Lower lobe of right lung (tissue), 2 donors: ENCODE measurements around the gene TJP1. TPM values are rescaled to one million over a fixed set of nuclear protein-coding genes. Genes with fewer than 3 reads are reported as not detected.

Experiments
- ATAC-seq, 2 donors: fragments of 200-7000 bp; cut with Tn5 transposase; one replicate each; pipeline ENCODE4 v1.9.1; 2020 to 2022; ENCODE audit warnings: mild to moderate bottlenecking in 2 of 2, moderate library complexity in 2 of 2
- DNase-seq: peaks from one replicate; pipeline ENCODE4 v3.0.0-alpha.2; 2020
- H3K27ac ChIP-seq: fragments of 200-600 bp; one replicate; pipeline ENCODE4 v1.8.0; 2022
- H3K27me3 ChIP-seq: fragments of 200-600 bp; one replicate; pipeline ENCODE4 v1.8.0; 2022; ENCODE audit warnings: low read depth
- H3K36me3 ChIP-seq: fragments of 200-600 bp; one replicate; pipeline ENCODE4 v1.8.0; 2022; ENCODE audit warnings: mild to moderate bottlenecking
- H3K4me1 ChIP-seq: fragments of 200-600 bp; one replicate; pipeline ENCODE4 v1.8.0; 2022
- H3K4me3 ChIP-seq: fragments of 200-600 bp; one replicate; pipeline ENCODE4 v1.8.0; 2022; ENCODE audit warnings: mild to moderate bottlenecking
- H3K9me3 ChIP-seq: fragments of 200-600 bp; one replicate; pipeline ENCODE4 v1.8.0; 2022
- intact Hi-C: fragments of 100-400 bp; cut with DNase I; formaldehyde crosslinking; loops from one replicate; pipeline ENCODE4 v1.11.0; 2022
- total RNA-seq: library from RNA; stranded (reverse); fragmentation: NEBNext Ultra II Directional; extraction: Animal tissue kit (Norgen Biotek cat#: 25700); gene quantifications from one replicate; pipeline ENCODE4 v1.2.1, GENCODE V29; 2021
- TF ChIP-seq, protein P1 (sequence below): fragments of 200-600 bp; IDR thresholded peaks from one replicate; pipeline ENCODE4 v1.8.0; 2022; ENCODE audit warnings: antibody characterized with exemption, mild to moderate bottlenecking
- donor health status: DM: no; HTN: yes; CAD: no; lungs with severe emphysema.

The TJP1 gene
- total RNA-seq, 1 donor from 2014 or later = 115 TPM

DNA sequence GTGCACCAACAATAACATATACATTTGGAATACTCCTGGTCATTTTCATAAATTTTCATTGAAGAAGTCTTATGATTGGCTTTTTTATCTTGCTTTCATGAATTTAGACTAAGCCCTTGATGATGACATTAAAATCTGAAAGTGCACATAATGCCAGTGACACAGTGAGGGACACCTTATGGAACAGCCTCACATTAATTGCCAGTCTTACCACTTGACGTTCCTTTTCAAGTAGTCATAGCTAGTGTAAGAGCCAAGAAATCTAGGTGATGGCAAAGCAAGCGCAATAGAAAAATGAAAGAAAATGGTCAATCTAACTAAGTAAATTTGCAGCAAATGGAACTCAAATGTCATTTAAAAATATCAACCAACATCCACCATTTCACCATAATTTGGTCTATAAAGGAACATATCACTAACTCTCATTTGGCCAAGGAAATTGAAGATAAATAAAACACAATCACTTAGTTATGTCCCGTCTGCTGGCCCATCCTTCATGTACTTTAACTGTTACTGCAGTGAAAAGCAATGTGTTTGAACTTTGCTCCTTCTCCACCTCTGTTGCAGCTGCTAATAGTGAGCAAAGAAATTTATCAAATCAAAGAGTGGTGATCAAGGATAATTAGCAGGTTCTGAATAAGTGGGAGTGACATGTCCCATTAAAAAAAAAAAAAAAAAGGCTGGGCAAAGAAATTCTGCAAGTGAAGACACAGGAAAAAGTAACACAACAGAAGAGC is 110.0 kb downstream of the TJP1 start:
- H3K9me3 ChIP-seq = no peaks in the 10 kb centered on the region
- TF ChIP-seq, protein P1, sequence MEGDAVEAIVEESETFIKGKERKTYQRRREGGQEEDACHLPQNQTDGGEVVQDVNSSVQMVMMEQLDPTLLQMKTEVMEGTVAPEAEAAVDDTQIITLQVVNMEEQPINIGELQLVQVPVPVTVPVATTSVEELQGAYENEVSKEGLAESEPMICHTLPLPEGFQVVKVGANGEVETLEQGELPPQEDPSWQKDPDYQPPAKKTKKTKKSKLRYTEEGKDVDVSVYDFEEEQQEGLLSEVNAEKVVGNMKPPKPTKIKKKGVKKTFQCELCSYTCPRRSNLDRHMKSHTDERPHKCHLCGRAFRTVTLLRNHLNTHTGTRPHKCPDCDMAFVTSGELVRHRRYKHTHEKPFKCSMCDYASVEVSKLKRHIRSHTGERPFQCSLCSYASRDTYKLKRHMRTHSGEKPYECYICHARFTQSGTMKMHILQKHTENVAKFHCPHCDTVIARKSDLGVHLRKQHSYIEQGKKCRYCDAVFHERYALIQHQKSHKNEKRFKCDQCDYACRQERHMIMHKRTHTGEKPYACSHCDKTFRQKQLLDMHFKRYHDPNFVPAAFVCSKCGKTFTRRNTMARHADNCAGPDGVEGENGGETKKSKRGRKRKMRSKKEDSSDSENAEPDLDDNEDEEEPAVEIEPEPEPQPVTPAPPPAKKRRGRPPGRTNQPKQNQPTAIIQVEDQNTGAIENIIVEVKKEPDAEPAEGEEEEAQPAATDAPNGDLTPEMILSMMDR = no peak
- peaks cover 91% of the 10 kb centered on the region for H3K36me3 ChIP-seq
- no peaks in the 10 kb centered on the region for H3K4me1 ChIP-seq
- no peaks in the 10 kb centered on the region for H3K27me3 ChIP-seq
- no peak overlapping the region for H3K4me3 ChIP-seq
- ATAC-seq (peak; percentile 60 to 79), DNase-seq (no peak)
- no peak overlapping the region for H3K27ac ChIP-seq
- intact Hi-C loops = no loop called here

DNA sequence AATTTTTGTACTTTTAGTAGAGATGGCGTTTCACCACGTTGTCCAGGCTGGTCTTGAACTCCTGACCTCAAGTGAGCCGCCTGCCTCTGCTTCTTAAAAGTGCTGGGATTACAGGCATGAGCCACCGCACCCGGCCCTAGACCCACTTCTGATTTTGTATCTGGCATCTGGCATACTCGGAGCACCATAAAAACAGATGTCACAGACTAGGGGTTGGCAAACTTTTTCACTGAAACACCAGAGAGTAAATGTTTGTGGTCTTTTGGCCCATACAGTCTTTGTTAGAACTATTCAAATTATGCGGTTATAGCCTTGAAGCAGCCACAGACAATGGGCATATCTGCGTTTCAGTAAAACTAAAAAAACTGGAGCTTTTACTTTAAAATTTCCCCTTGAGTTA is 110.7 kb downstream of the TJP1 start:
- Histone ChIP-seq H3K4me3 (no peak overlapping the region), H3K27ac (no peak overlapping the region), H3K9me3 (no peaks in the 10 kb centered on the region), H3K27me3 (no peaks in the 10 kb centered on the region), H3K4me1 (no peaks in the 10 kb centered on the region), H3K36me3 (peaks cover 91% of the 10 kb centered on the region)
- intact Hi-C loops = no loop called here
- DNase-seq (no peak), ATAC-seq (no peak)
- TF ChIP-seq, protein P1 = no peak

DNA sequence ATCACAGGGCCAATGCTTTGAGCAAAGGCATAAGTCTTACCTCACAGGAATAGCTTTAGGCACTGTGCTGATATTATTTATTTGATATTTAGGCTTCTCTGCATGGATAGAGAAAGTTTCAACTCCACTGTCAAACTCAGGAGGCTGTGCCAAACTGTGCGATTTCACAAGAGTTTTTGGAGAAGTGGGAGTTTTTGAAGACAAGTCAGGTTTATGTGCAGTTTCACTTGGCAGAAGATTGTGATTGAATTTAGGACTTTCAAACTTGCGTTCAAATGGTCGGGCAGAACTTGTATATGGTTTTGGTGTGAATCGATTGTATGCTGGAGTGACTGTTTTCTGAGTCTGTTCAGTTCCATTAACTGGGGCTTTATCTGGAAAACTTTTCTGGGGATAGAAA is 113.7 kb downstream of the TJP1 start:
- Histone ChIP-seq H3K4me3 (no peak overlapping the region), H3K4me1 (no peaks in the 10 kb centered on the region), H3K9me3 (no peaks in the 10 kb centered on the region), H3K27ac (no peak overlapping the region), H3K27me3 (no peaks in the 10 kb centered on the region), H3K36me3 (peaks cover 95% of the 10 kb centered on the region)
- intact Hi-C loops = no loop called here
- TF ChIP-seq, protein P1 = no peak
- ATAC-seq = no peak
- DNase-seq = no peak

DNA sequence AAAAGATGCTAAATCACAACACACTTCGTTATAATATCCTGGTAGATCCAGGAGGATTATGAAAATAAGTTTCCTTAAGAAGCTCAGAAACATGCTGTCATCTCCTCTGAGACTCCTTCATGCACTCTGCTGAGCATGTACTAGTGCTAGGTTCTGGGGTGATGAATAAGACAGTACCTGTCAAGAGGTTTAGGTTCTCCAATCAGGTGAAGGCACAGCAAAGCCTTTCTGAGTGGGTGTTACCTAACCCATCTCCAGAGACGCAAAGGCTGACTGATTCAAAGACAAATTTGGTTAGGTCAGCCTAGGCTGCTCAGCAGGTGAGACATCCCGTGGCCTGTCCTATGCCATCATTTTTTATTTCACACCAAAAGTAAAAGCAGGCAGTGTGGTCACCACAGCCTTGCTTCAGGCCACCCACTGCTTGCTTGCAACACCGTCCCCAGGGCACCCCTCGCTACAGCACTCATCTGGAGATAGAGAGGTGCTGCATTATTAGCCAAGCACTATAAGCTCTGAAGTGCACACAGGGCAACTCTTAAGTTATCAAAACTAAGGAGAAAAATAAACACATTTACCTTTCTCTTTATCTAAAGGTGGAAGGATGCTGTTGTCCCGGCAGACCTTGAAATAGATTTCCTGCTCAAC is 117.2 kb downstream of the TJP1 start:
- H3K9me3 ChIP-seq = no peaks in the 10 kb centered on the region
- DNase-seq (no peak), ATAC-seq (peak; percentile 45 to 57)
- TF ChIP-seq, protein P1 = no peak
- intact Hi-C loops = no loop called here
- H3K4me3 ChIP-seq = no peak overlapping the region
- no peaks in the 10 kb centered on the region for H3K27me3 ChIP-seq
- H3K27ac ChIP-seq = no peak overlapping the region
- peaks cover 98% of the 10 kb centered on the region for H3K36me3 ChIP-seq
- H3K4me1 ChIP-seq = no peaks in the 10 kb centered on the region

DNA sequence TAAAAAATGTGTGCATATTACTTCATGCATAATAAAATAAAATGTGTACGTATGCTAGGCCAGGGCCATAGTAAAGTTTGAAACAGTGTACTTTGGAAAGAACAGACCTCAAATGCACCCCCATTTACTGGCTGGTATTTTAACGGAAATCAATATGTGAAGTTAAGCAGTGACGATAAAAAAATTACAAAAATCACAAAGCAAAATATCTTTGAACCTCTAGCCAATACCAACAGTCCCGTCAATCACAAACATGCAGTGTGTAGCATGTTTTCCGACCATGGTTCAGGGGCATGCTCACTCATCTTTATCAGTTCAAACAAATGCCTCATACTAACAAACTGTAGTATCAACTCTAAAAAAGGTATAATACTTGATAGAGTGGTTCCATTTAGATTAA is 121.1 kb downstream of the TJP1 start:
- Histone ChIP-seq H3K4me3 (no peak overlapping the region), H3K36me3 (peaks cover 77% of the 10 kb centered on the region), H3K27me3 (no peaks in the 10 kb centered on the region), H3K4me1 (no peaks in the 10 kb centered on the region), H3K9me3 (no peaks in the 10 kb centered on the region), H3K27ac (no peak overlapping the region)
- intact Hi-C loops = no loop called here
- ATAC-seq (no peak), DNase-seq (no peak)
- TF ChIP-seq, protein P1 = no peak
